ENCODE data around the gene NREP. TPM values are rescaled to one million over a fixed set of nuclear protein-coding genes. Genes with fewer than 3 reads are reported as not detected.

The NREP gene
- total RNA-seq, 1 donor from 2014 or later: 27.5 TPM

- H3K27ac ChIP-seq (replicated peaks): no peak overlapping the region
- no peak overlapping the region for H3K4me3 ChIP-seq
- no peaks in the 10 kb centered on the region for H3K27me3 ChIP-seq (ENCODE audit: low read depth)
- TF ChIP-seq CTCF (IDR thresholded peaks at IDR 0.05; ENCODE audit: borderline replicate concordance): no peak
- intact Hi-C loops (cut with micrococcal nuclease): no loop called here
- no peaks in the 10 kb centered on the region for H3K36me3 ChIP-seq
- peaks cover 6% of the 10 kb centered on the region for H3K9me3 ChIP-seq (replicated peaks)
- no peaks in the 10 kb centered on the region for H3K4me1 ChIP-seq
- no peak for DNase-seq
These were observed 38.1 kb upstream of the NREP start for GRCh38 chr5:111795142-111795541.

- Histone ChIP-seq H3K4me3 (no peak overlapping the region), H3K27ac (replicated peaks) (no peak overlapping the region), H3K27me3 (ENCODE audit: low read depth) (no peaks in the 10 kb centered on the region), H3K36me3 (no peaks in the 10 kb centered on the region), H3K9me3 (replicated peaks) (peaks cover 6% of the 10 kb centered on the region), H3K4me1 (no peaks in the 10 kb centered on the region)
- DNase-seq: no peak
- TF ChIP-seq CTCF (IDR thresholded peaks at IDR 0.05; ENCODE audit: borderline replicate concordance): no peak
- intact Hi-C loops (cut with micrococcal nuclease): no loop called here
These were observed 35.6 kb upstream of the NREP start for GRCh38 chr5:111792471-111793058.

DNA sequence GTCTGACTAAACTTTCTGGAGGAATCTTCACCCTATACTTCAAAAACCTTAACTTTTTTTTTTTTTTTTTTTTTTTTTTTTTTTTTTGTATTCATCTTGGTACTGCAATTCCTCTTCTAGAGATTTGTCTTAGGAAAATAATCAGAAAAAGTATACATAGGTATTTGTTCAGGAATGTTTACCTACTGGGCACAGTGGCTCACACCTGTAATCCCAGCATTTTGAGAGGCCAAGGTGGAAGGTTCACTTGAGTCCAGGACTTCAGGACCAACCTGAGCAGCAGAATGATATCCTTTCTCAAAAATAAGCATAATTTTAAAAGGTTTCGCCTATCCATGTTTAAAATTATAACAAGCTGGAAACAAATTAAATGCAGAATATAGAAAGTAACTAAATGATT lies 33.3 kb upstream of the NREP start:
- Histone ChIP-seq H3K27ac (replicated peaks) (no peak overlapping the region), H3K4me3 (no peak overlapping the region), H3K4me1 (no peaks in the 10 kb centered on the region), H3K27me3 (ENCODE audit: low read depth) (no peaks in the 10 kb centered on the region), H3K9me3 (replicated peaks) (no peaks in the 10 kb centered on the region), H3K36me3 (no peaks in the 10 kb centered on the region)
- intact Hi-C loops (cut with micrococcal nuclease): no loop called here
- no peak for DNase-seq
- TF ChIP-seq CTCF (IDR thresholded peaks at IDR 0.05; ENCODE audit: borderline replicate concordance): no peak

GRCh38 chr5:111787006-111787405 lies 30.0 kb upstream of the NREP start:
- no peak for DNase-seq
- H3K36me3 ChIP-seq: no peaks in the 10 kb centered on the region
- H3K4me1 ChIP-seq: no peaks in the 10 kb centered on the region
- H3K9me3 ChIP-seq (replicated peaks): no peaks in the 10 kb centered on the region
- no peak overlapping the region for H3K4me3 ChIP-seq
- intact Hi-C loops (cut with micrococcal nuclease): no loop called here
- no peak overlapping the region for H3K27ac ChIP-seq (replicated peaks)
- TF ChIP-seq CTCF (IDR thresholded peaks at IDR 0.05; ENCODE audit: borderline replicate concordance): no peak
- no peaks in the 10 kb centered on the region for H3K27me3 ChIP-seq (ENCODE audit: low read depth)

GRCh38 chr5:111784491-111785181 lies 27.6 kb upstream of the NREP start:
- Histone ChIP-seq H3K4me3 (no peak overlapping the region), H3K36me3 (no peaks in the 10 kb centered on the region), H3K4me1 (peaks cover 6% of the 10 kb centered on the region), H3K9me3 (replicated peaks) (no peaks in the 10 kb centered on the region), H3K27ac (replicated peaks) (no peak overlapping the region), H3K27me3 (ENCODE audit: low read depth) (no peaks in the 10 kb centered on the region)
- no peak for DNase-seq
- intact Hi-C loops (cut with micrococcal nuclease): no loop called here
- TF ChIP-seq CTCF (IDR thresholded peaks at IDR 0.05; ENCODE audit: borderline replicate concordance): no peak
